GM23338 (cell line): ENCODE data around the gene SAMHD1. TPM values are rescaled to one million over a fixed set of nuclear protein-coding genes. Genes with fewer than 3 reads are reported as not detected.

Experiments used
- ATAC-seq: fragments of 200-7000 bp; cut with Tn5 transposase; 3 replicates; pipeline ENCODE4 v1.9.1; 2020
- DNase-seq: peaks from one replicate; pipeline ENCODE4 v3.0.0-alpha.2; 2015; ENCODE audit warnings: low spot score
- H2AFZ ChIP-seq: fragments of 200-600 bp; sonication (generic); 2 replicates; pipeline ENCODE4 v1.8.0; 2016; ENCODE audit warnings: antibody characterized with exemption, mild to moderate bottlenecking, moderate library complexity
- H3F3A ChIP-seq: fragments of 200-600 bp; sonication (generic); replicated peaks from 2 replicates; pipeline ENCODE4 v1.8.0; 2017; ENCODE audit warnings: antibody characterized with exemption, mixed run types, low read depth
- H3K27ac ChIP-seq: fragments of 200-600 bp; sonication (generic); 2 replicates; pipeline ENCODE4 v1.6.1; 2016; ENCODE audit warnings: low read depth
- H3K27me3 ChIP-seq: fragments of 200-600 bp; sonication (generic); 2 replicates; pipeline ENCODE4 v1.8.0; 2016; ENCODE audit warnings: mild to moderate bottlenecking, mixed run types, moderate library complexity; ENCODE audit not compliant: insufficient read depth
- H3K36me3 ChIP-seq: fragments of 200-600 bp; sonication (generic); 2 replicates; pipeline ENCODE4 v1.8.0; 2016; ENCODE audit warnings: mild to moderate bottlenecking; ENCODE audit not compliant: insufficient read depth
- H3K4me1 ChIP-seq: fragments of 200-600 bp; sonication (generic); 2 replicates; pipeline ENCODE4 v1.8.0; 2016; ENCODE audit warnings: mild to moderate bottlenecking, moderate library complexity; ENCODE audit not compliant: insufficient read depth
- H3K4me2 ChIP-seq: fragments of 200-600 bp; sonication (generic); 2 replicates; pipeline ENCODE4 v1.7.1; 2017; ENCODE audit warnings: mixed run types
- H3K4me3 ChIP-seq: fragments of 200-600 bp; sonication (generic); 2 replicates; pipeline ENCODE4 v1.6.1; 2016; ENCODE audit warnings: mixed run types
- H3K79me2 ChIP-seq: fragments of 200-600 bp; sonication (generic); replicated peaks from 2 replicates; pipeline ENCODE4 v1.8.0; 2017; ENCODE audit warnings: mild to moderate bottlenecking; ENCODE audit not compliant: insufficient read depth
- H3K9me2 ChIP-seq: fragments of 200-600 bp; sonication (generic); 2 replicates; pipeline ENCODE4 v1.8.0; 2017; ENCODE audit not compliant: insufficient read depth
- H4K20me1 ChIP-seq: fragments of 200-600 bp; sonication (generic); replicated peaks from 2 replicates; pipeline ENCODE4 v1.8.0; 2017; ENCODE audit warnings: mild to moderate bottlenecking; ENCODE audit not compliant: insufficient read depth
- H3K27ac Mint-ChIP-seq: 2 replicates; pipeline ENCODE4 v1.8.0; 2020; ENCODE audit warnings: inconsistent platforms, mild to moderate bottlenecking, moderate library complexity, mixed read lengths
- H3K27me3 Mint-ChIP-seq: 3 replicates; pipeline ENCODE4 v1.8.0; 2022; ENCODE audit warnings: low read depth, mild to moderate bottlenecking, moderate library complexity, mixed read lengths, inconsistent platforms; ENCODE audit not compliant: insufficient read depth, poor library complexity
- H3K36me3 Mint-ChIP-seq: 3 replicates; pipeline ENCODE4 v1.8.0; 2021; ENCODE audit warnings: low read depth, mild to moderate bottlenecking, inconsistent platforms, moderate library complexity, mixed read lengths
- H3K4me1 Mint-ChIP-seq: 3 replicates; pipeline ENCODE4 v1.8.0; 2020; ENCODE audit warnings: mild to moderate bottlenecking, inconsistent platforms, mixed read lengths
- H3K4me3 Mint-ChIP-seq: 3 replicates; pipeline ENCODE4 v1.8.0; 2021; ENCODE audit warnings: moderate library complexity, mild to moderate bottlenecking, inconsistent platforms, mixed read lengths
- H3K9me3 Mint-ChIP-seq: 3 replicates; pipeline ENCODE4 v1.8.0; 2020; ENCODE audit warnings: moderate library complexity, mild to moderate bottlenecking, inconsistent platforms, mixed read lengths
- POLR2AphosphoS5 ChIP-seq: IDR thresholded peaks from 2 replicates; pipeline ENCODE4 v1.6.1; 2016; ENCODE audit warnings: antibody characterized with exemption, low read depth
- REST ChIP-seq: IDR thresholded peaks from one replicate; pipeline ENCODE4 v1.6.1; 2018; ENCODE audit warnings: antibody characterized with exemption; ENCODE audit not compliant: unreplicated experiment
- ZNF114 ChIP-seq: fragments of 250-450 bp; sonication (Bioruptor Pico); IDR thresholded peaks from 2 replicates; pipeline ENCODE4 v1.5.0; 2020; ENCODE audit warnings: mild to moderate bottlenecking, moderate library complexity
- polyA plus RNA-seq: library from polyadenylated mRNA; unstranded; fragments of >200 nt; fragmentation: Nextera tagmentation; extraction: Ambion mirVana; gene quantifications from 2 replicates; pipeline ENCODE4 v1.2.1, GENCODE V29; 2016
- total RNA-seq: library from RNA; depleted of rRNA; stranded (reverse); fragments of >200 nt; shearing (Covaris generic); gene quantifications from 2 replicates; pipeline ENCODE4 v1.2.3, GENCODE V29; 2014
- TF ChIP-seq, protein P1 (sequence below): IDR thresholded peaks from 2 replicates; pipeline ENCODE4 v1.6.1; 2016; ENCODE audit warnings: antibody characterized with exemption

Gene SAMHD1
- total and polyA plus RNA-seq, 2 experiments from 2014 or later, result 21.9 to 45.4 TPM

- Histone ChIP-seq H2AFZ (no peak overlapping the region), H3K27me3 (no peaks in the 10 kb centered on the region), H3K9me2 (no peaks in the 10 kb centered on the region), H3K79me2 (peaks cover 28% of the 10 kb centered on the region), H3K27ac (no peak overlapping the region), H3K4me2 (no peak overlapping the region), H4K20me1 (no peaks in the 10 kb centered on the region; the same call in 1 of the 2 replicates), H3K36me3 (0 out of 2 replicates have a peak, but pooled peaks cover 3% of the 10 kb centered on the region), H3K4me1 (no peaks in the 10 kb centered on the region), H3F3A (no peaks in the 10 kb centered on the region), H3K4me3 (no peak overlapping the region)
- Mint-ChIP-seq H3K9me3 (peaks cover 14% of the 10 kb centered on the region), H3K4me1 (peaks cover 6% of the 10 kb centered on the region), H3K27me3 (peaks cover 13% of the 10 kb centered on the region), H3K36me3 (peaks cover 18% of the 10 kb centered on the region), H3K27ac (no peak overlapping the region), H3K4me3 (no peak overlapping the region)
- ATAC-seq (no peak), DNase-seq (no peak)
- TF ChIP-seq, protein P1, sequence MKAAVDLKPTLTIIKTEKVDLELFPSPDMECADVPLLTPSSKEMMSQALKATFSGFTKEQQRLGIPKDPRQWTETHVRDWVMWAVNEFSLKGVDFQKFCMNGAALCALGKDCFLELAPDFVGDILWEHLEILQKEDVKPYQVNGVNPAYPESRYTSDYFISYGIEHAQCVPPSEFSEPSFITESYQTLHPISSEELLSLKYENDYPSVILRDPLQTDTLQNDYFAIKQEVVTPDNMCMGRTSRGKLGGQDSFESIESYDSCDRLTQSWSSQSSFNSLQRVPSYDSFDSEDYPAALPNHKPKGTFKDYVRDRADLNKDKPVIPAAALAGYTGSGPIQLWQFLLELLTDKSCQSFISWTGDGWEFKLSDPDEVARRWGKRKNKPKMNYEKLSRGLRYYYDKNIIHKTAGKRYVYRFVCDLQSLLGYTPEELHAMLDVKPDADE, result no peak
- no peak for TF ChIP-seq ZNF114 (CRISPR knock-in tag)
These were observed 102.0 kb downstream of the SAMHD1 start for GRCh38 chr20:36849333-36850065.

- TF ChIP-seq ZNF114 (CRISPR knock-in tag), result no peak
- no peak for TF ChIP-seq POLR2AphosphoS5
- no peak for TF ChIP-seq REST
- H3K4me2 ChIP-seq, result no peak overlapping the region
- H3K4me3 ChIP-seq, result no peak overlapping the region
- no peak overlapping the region for H3K27ac ChIP-seq
- H3K36me3 Mint-ChIP-seq, result peaks cover 18% of the 10 kb centered on the region
- H4K20me1 ChIP-seq, result no peaks in the 10 kb centered on the region; the same call in 1 of the 2 replicates
- peaks cover 14% of the 10 kb centered on the region for H3K9me3 Mint-ChIP-seq
- H3K36me3 ChIP-seq, result 0 out of 2 replicates have a peak, but pooled peaks cover 3% of the 10 kb centered on the region
- H3K27me3 ChIP-seq, result no peaks in the 10 kb centered on the region
- H3K27ac Mint-ChIP-seq, result no peak overlapping the region
- H3K4me1 Mint-ChIP-seq, result peaks cover 6% of the 10 kb centered on the region; the same call in 2 of the 3 replicates
- H3K9me2 ChIP-seq, result no peaks in the 10 kb centered on the region
- no peak overlapping the region for H3K4me3 Mint-ChIP-seq
- no peak for DNase-seq
- peaks cover 8% of the 10 kb centered on the region for H3K27me3 Mint-ChIP-seq
- no peak for ATAC-seq
- peaks cover under 1% of the 10 kb centered on the region; the same call in 1 of the 2 replicates for H3K4me1 ChIP-seq
- peaks cover 24% of the 10 kb centered on the region for H3K79me2 ChIP-seq
- 0 out of 2 replicates have a peak, but pooled peaks cover 2% of the 10 kb centered on the region for H3F3A ChIP-seq
- H2AFZ ChIP-seq, result no peak overlapping the region
These were observed 102.8 kb downstream of the SAMHD1 start for GRCh38 chr20:36848677-36849076.
